ENCODE results near the gene NAT16. TPM values are rescaled to one million over a fixed set of nuclear protein-coding genes. Genes with fewer than 3 reads are reported as not detected.
A peak's percentile ranks its signal among the peaks of the same experiment; 100 is the strongest.

The NAT16 gene
- total RNA-seq, 2 experiments from 2014 or later = not detected

GRCh38 chr7:101172854-101173751, 7.0 kb downstream of the NAT16 start:
- Mint-ChIP-seq H3K27ac (no peak overlapping the region), H3K4me1 (peaks cover 40% of the 10 kb centered on the region), H3K36me3 (no peaks in the 10 kb centered on the region), H3K27me3 (peaks cover 94% of the 10 kb centered on the region), H3K9me3 (ENCODE audit: low read depth) (no peaks in the 10 kb centered on the region), H3K4me3 (peak overlapping the region; percentile 22)
- DNase-seq = no peak
- CTCF ChIA-PET = interaction anchor here (0.8 to 3.1 kb wide), 12 partner anchors 8 to 279 kb away, joined by 3 to 37 read pairs (median 6); partner anchors contain the start of genes AP1S1, PLOD3, VGF and ZNHIT1
- ATAC-seq = peak; percentile 16

- CTCF ChIA-PET = interaction anchor here (0.9 to 3.0 kb wide), 9 partner anchors 7 to 111 kb away, joined by 3 to 37 read pairs (median 6); partner anchors contain the start of genes PLOD3, VGF and ZNHIT1
- DNase-seq = no peak
- Mint-ChIP-seq H3K36me3 (no peaks in the 10 kb centered on the region), H3K4me1 (peaks cover 43% of the 10 kb centered on the region), H3K9me3 (ENCODE audit: low read depth) (no peaks in the 10 kb centered on the region), H3K27ac (no peak overlapping the region), H3K27me3 (peaks cover 94% of the 10 kb centered on the region), H3K4me3 (no peak overlapping the region)
- ATAC-seq = no peak
These were observed 7.9 kb downstream of the NAT16 start for GRCh38 chr7:101172005-101172853.

- no peak overlapping the region for H3K4me3 Mint-ChIP-seq
- no peak for ATAC-seq
- no peak for DNase-seq
- CTCF ChIA-PET = interaction anchor here (0.9 to 3.0 kb wide), 12 partner anchors 11 to 111 kb away, joined by 3 to 28 read pairs (median 4); partner anchors contain the start of genes PLOD3 and ZNHIT1
- H3K36me3 Mint-ChIP-seq = no peaks in the 10 kb centered on the region
- no peaks in the 10 kb centered on the region for H3K9me3 Mint-ChIP-seq (ENCODE audit: low read depth)
- peaks cover 92% of the 10 kb centered on the region for H3K27me3 Mint-ChIP-seq
- H3K4me1 Mint-ChIP-seq = peaks cover 46% of the 10 kb centered on the region
- H3K27ac Mint-ChIP-seq = no peak overlapping the region
These were observed 8.7 kb downstream of the NAT16 start for GRCh38 chr7:101171442-101171837.

GRCh38 chr7:101170617-101171441, 9.3 kb downstream of the NAT16 start:
- H3K4me3 Mint-ChIP-seq = no peak overlapping the region

GRCh38 chr7:101169838-101170551, 10.1 kb downstream of the NAT16 start:
- H3K9me3 Mint-ChIP-seq (ENCODE audit: low read depth) = no peaks in the 10 kb centered on the region
- H3K4me1 Mint-ChIP-seq = peaks cover 58% of the 10 kb centered on the region
- DNase-seq (peak; percentile 86), ATAC-seq (peak; percentile 54)
- H3K36me3 Mint-ChIP-seq = no peaks in the 10 kb centered on the region
- peak overlapping the region; percentile 12 for H3K4me3 Mint-ChIP-seq
- peaks cover 92% of the 10 kb centered on the region for H3K27me3 Mint-ChIP-seq
- H3K27ac Mint-ChIP-seq = no peak overlapping the region
- CTCF ChIA-PET = interaction anchor here (1.0 to 3.0 kb wide), 10 partner anchors 14 to 74 kb away, joined by 3 to 28 read pairs (median 4); partner anchors contain the start of genes PLOD3 and ZNHIT1

More at GRCh38 chr7:101170617-101171441, 9.3 kb downstream of the NAT16 start:
- H3K27me3 Mint-ChIP-seq = peaks cover 92% of the 10 kb centered on the region
- no peaks in the 10 kb centered on the region for H3K9me3 Mint-ChIP-seq (ENCODE audit: low read depth)
- CTCF ChIA-PET = interaction anchor here (1.0 to 3.0 kb wide), 12 partner anchors 13 to 112 kb away, joined by 3 to 28 read pairs (median 4); partner anchors contain the start of genes PLOD3 and ZNHIT1
- H3K27ac Mint-ChIP-seq = no peak overlapping the region
- no peak for ATAC-seq
- no peak for DNase-seq
- H3K36me3 Mint-ChIP-seq = no peaks in the 10 kb centered on the region
- peaks cover 51% of the 10 kb centered on the region for H3K4me1 Mint-ChIP-seq

GRCh38 chr7:101169110-101169837, 10.8 kb downstream of the NAT16 start:
- Mint-ChIP-seq H3K4me3 (peak overlapping the region; percentile 12), H3K27me3 (peaks cover 92% of the 10 kb centered on the region), H3K36me3 (no peaks in the 10 kb centered on the region), H3K27ac (no peak overlapping the region), H3K9me3 (ENCODE audit: low read depth) (no peaks in the 10 kb centered on the region), H3K4me1 (peaks cover 55% of the 10 kb centered on the region)
- ATAC-seq (no peak), DNase-seq (no peak)
- CTCF ChIA-PET = interaction anchor here (1.5 to 3.0 kb wide), 4 partner anchors 22 to 25 kb away, joined by 6 to 20 read pairs (median 16); no protein-coding TSS in a partner anchor

- no peaks in the 10 kb centered on the region for H3K9me3 Mint-ChIP-seq (ENCODE audit: low read depth)
- CTCF ChIA-PET = interaction anchor here (1.5 to 1.6 kb wide), 2 partner anchors 24 kb away, joined by 6 to 20 read pairs; no protein-coding TSS in a partner anchor
- DNase-seq = no peak
- peaks cover 51% of the 10 kb centered on the region for H3K4me1 Mint-ChIP-seq
- ATAC-seq = no peak
- peaks cover 87% of the 10 kb centered on the region for H3K27me3 Mint-ChIP-seq
- no peak overlapping the region for H3K27ac Mint-ChIP-seq
- H3K4me3 Mint-ChIP-seq = no peak overlapping the region
- H3K36me3 Mint-ChIP-seq = no peaks in the 10 kb centered on the region
These were observed 11.6 kb downstream of the NAT16 start for GRCh38 chr7:101168412-101169049.

GRCh38 chr7:101167645-101168411, 12.3 kb downstream of the NAT16 start:
- H3K36me3 Mint-ChIP-seq = no peaks in the 10 kb centered on the region
- CTCF ChIA-PET = interaction anchor here (1.5 to 1.6 kb wide), 2 partner anchors 23 to 25 kb away, joined by 6 to 20 read pairs; no protein-coding TSS in a partner anchor
- H3K4me3 Mint-ChIP-seq = no peak overlapping the region
- no peak overlapping the region for H3K27ac Mint-ChIP-seq
- peaks cover 51% of the 10 kb centered on the region for H3K4me1 Mint-ChIP-seq
- ATAC-seq (no peak), DNase-seq (no peak)
- H3K27me3 Mint-ChIP-seq = peaks cover 83% of the 10 kb centered on the region
- no peaks in the 10 kb centered on the region for H3K9me3 Mint-ChIP-seq (ENCODE audit: low read depth)

- Mint-ChIP-seq H3K4me1 (peaks cover 52% of the 10 kb centered on the region), H3K4me3 (no peak overlapping the region), H3K36me3 (no peaks in the 10 kb centered on the region), H3K27ac (no peak overlapping the region), H3K27me3 (peaks cover 80% of the 10 kb centered on the region), H3K9me3 (ENCODE audit: low read depth) (no peaks in the 10 kb centered on the region)
- CTCF ChIA-PET = no interaction called here
- ATAC-seq (no peak), DNase-seq (no peak)
These were observed 13.0 kb downstream of the NAT16 start for GRCh38 chr7:101166909-101167644.

GRCh38 chr7:101166648-101166908, 13.5 kb downstream of the NAT16 start:
- CTCF ChIA-PET = interaction anchor here (1.5 kb wide), 1 partner anchor 29 kb away, joined by 6 read pairs; no protein-coding TSS in a partner anchor
- ATAC-seq (no peak), DNase-seq (no peak)
- Mint-ChIP-seq H3K4me3 (no peak overlapping the region), H3K27ac (no peak overlapping the region), H3K4me1 (peaks cover 47% of the 10 kb centered on the region), H3K9me3 (ENCODE audit: low read depth) (no peaks in the 10 kb centered on the region), H3K27me3 (peaks cover 75% of the 10 kb centered on the region), H3K36me3 (no peaks in the 10 kb centered on the region)
